Measurements from ENCODE around the gene LRMDA. TPM values are rescaled to one million over a fixed set of nuclear protein-coding genes. Genes with fewer than 3 reads are reported as not detected.

The LRMDA gene
- total and polyA plus RNA-seq, 2 of the 13 experiments (the other 11 are each of a cell fraction or from before 2014, with no cell fraction given), result 13.4 to 22.0 TPM

DNA sequence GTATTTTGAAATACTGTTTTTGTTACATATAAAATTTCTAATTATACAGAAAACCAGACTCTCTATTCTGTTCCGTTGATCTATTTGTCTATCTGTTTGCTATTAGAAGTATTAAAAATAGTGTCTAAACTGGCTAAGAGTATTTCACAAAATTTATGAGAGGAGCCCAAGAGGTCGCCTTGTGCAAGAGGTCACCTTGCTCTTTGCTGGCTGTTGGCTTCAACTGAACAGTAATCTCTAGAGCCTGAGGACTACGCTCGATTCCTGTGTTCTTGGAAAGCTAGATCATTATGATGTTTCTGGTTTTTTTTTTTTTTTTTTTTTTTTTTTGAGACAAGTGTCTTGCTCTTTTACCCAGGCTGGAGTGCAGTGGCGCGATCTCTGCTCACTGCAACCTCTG, 428.6 kb downstream of the LRMDA start:
- FAIRE-seq (no peak), DNase-seq (ENCODE audit: low spot score) (no peak), ATAC-seq (no peak)
- POLR2A ChIA-PET, result no interaction called here
- Histone ChIP-seq H4K20me1 (ENCODE audit: insufficient read depth, low read length) (no peaks in the 10 kb centered on the region), H3K9me3 (ENCODE audit: low read length) (no peaks in the 10 kb centered on the region), H3K9ac (ENCODE audit: insufficient read depth, low read depth, low read length) (no peak overlapping the region), H3K27me3 (ENCODE audit: control insufficient read depth in 1 of 2, insufficient read depth in 2 of 2, low read length in 2 of 2) (no peaks in the 10 kb centered on the region), H2AFZ (ENCODE audit: low read length) (no peak overlapping the region), H3K27ac (ENCODE audit: extremely low read length, insufficient read depth, low read length) (no peak overlapping the region), H3K4me3 (replicated peaks in 1 of 3; ENCODE audit: insufficient read depth in 1 of 3, low read depth in 2 of 3, low read length in 3 of 3) (no peak overlapping the region), H3K4me1 (ENCODE audit: insufficient read depth, low read length) (no peaks in the 10 kb centered on the region), H3K4me2 (ENCODE audit: low read depth, low read length) (no peak overlapping the region), H3K36me3 (replicated peaks in 1 of 2; ENCODE audit: control insufficient read depth in 1 of 2, insufficient read depth in 2 of 2, low read length in 2 of 2) (no peaks in the 10 kb centered on the region), H3K79me2 (ENCODE audit: insufficient read depth, low read length) (no peaks in the 10 kb centered on the region)
- CTCF ChIA-PET (ENCODE audit: low intra/inter-chr PET ratio, low total read pairs), result no interaction called here
- WGBS (ENCODE audit: low lambda C conversion rate), result 84% methylated on average over 6 of the region's 6 CpGs
- in situ Hi-C loops (cut with HindIII; ENCODE audit: extremely low pct_ligation_motif_present, low pct_unique_long_range_greater_than_20kb), result no loop called here
- TF ChIP-seq ZNF878 (CRISPR knock-in tag; IDR thresholded peaks at IDR 0.05), result no peak
- TF ChIP-seq ZBTB20 (CRISPR knock-in tag; IDR thresholded peaks at IDR 0.05; ENCODE audit: borderline replicate concordance, low read depth), result no peak
- no peak for TF ChIP-seq POLR2AphosphoS2 (IDR thresholded peaks at IDR 0.05; ENCODE audit: low read depth, low read length)
- no peak for TF ChIP-seq PHF5A (CRISPR knock-in tag; IDR thresholded peaks at IDR 0.05; ENCODE audit: low read depth, unreplicated experiment)
- no peak for TF ChIP-seq NKX3-1 (CRISPR knock-in tag; IDR thresholded peaks at IDR 0.05)
- no TSS peak for BruUV-seq (replicated peaks)
- intact Hi-C loops (cut with micrococcal nuclease; ENCODE audit: unreplicated experiment), result no loop called here

DNA sequence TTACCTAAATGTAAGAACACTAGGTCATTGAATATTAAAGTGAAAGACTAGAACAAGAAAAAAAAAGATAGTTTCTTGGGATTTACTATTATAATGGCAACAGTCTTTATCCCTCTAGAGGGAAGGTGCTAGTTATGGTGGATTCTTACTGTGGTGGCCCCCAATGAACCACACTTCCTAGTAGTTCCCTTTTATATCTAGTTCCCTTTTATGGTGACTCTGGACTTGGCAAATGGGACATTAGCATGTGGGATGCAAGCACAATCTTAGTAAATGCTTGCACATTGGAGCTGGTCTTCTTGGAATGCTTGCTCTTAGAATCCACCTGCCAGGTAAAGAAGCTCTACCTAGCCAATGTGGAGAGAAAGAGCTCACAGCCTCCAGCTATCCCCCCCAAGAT, 430.2 kb downstream of the LRMDA start:
- intact Hi-C loops (cut with micrococcal nuclease; ENCODE audit: unreplicated experiment) (no loop called here), in situ Hi-C loops (cut with HindIII; ENCODE audit: extremely low pct_ligation_motif_present, low pct_unique_long_range_greater_than_20kb) (no loop called here)
- H3K9me3 ChIP-seq (ENCODE audit: low read length), result no peaks in the 10 kb centered on the region
- no peak overlapping the region for H3K27ac ChIP-seq (ENCODE audit: extremely low read length, insufficient read depth, low read length)
- no peak overlapping the region for H3K9ac ChIP-seq (ENCODE audit: insufficient read depth, low read depth, low read length)
- FAIRE-seq (no peak), ATAC-seq (no peak), DNase-seq (ENCODE audit: low spot score) (no peak)
- no TSS peak for BruUV-seq (replicated peaks)
- ChIA-PET POLR2A (no interaction called here), CTCF (ENCODE audit: low intra/inter-chr PET ratio, low total read pairs) (no interaction called here)
- TF ChIP-seq RAD51 (IDR thresholded peaks at IDR 0.05; ENCODE audit: borderline replicate concordance) (no peak), GATA4 (IDR thresholded peaks at IDR 0.05; ENCODE audit: borderline replicate concordance, low read depth) (no peak), NRL (CRISPR knock-in tag; IDR thresholded peaks at IDR 0.05; ENCODE audit: borderline replicate concordance) (no peak), SMC3 (IDR thresholded peaks at IDR 0.05; ENCODE audit: low read length) (no peak), GZF1 (CRISPR knock-in tag; IDR thresholded peaks at IDR 0.05) (no peak), ZNF550 (CRISPR knock-in tag; IDR thresholded peaks at IDR 0.05; ENCODE audit: borderline replicate concordance) (no peak)
- TF ChIP-seq, protein P1, sequence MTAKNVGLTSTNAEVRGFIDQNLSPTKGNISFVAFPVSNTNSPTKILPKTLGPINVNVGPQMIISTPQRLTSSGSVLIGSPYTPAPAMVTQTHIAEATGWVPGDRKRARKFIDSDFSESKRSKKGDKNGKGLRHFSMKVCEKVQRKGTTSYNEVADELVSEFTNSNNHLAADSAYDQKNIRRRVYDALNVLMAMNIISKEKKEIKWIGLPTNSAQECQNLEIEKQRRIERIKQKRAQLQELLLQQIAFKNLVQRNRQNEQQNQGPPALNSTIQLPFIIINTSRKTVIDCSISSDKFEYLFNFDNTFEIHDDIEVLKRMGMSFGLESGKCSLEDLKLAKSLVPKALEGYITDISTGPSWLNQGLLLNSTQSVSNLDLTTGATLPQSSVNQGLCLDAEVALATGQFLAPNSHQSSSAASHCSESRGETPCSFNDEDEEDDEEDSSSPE (CRISPR knock-in tag; IDR thresholded peaks at IDR 0.05), result no peak
- TF ChIP-seq, protein P2, sequence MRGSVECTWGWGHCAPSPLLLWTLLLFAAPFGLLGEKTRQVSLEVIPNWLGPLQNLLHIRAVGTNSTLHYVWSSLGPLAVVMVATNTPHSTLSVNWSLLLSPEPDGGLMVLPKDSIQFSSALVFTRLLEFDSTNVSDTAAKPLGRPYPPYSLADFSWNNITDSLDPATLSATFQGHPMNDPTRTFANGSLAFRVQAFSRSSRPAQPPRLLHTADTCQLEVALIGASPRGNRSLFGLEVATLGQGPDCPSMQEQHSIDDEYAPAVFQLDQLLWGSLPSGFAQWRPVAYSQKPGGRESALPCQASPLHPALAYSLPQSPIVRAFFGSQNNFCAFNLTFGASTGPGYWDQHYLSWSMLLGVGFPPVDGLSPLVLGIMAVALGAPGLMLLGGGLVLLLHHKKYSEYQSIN (CRISPR knock-in tag; IDR thresholded peaks at IDR 0.05; ENCODE audit: borderline replicate concordance), result no peak
- TF ChIP-seq, protein P3, sequence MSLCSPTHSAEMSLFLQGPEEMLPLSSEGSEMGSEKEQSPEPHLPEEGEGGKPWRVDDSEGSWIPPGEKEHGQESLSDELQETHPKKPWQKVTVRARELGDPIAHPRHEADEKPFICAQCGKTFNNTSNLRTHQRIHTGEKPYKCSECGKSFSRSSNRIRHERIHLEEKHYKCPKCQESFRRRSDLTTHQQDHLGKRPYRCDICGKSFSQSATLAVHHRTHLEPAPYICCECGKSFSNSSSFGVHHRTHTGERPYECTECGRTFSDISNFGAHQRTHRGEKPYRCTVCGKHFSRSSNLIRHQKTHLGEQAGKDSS (CRISPR knock-in tag; IDR thresholded peaks at IDR 0.05; ENCODE audit: borderline replicate concordance, low read depth), result no peak
- no peaks in the 10 kb centered on the region for H3K4me1 ChIP-seq (ENCODE audit: insufficient read depth, low read length)
- H3K4me2 ChIP-seq (ENCODE audit: low read depth, low read length), result no peak overlapping the region
- no peak overlapping the region for H3K4me3 ChIP-seq (replicated peaks in 1 of 3; ENCODE audit: insufficient read depth in 1 of 3, low read depth in 2 of 3, low read length in 3 of 3)
- no peak overlapping the region for H2AFZ ChIP-seq (ENCODE audit: low read length)
- no peaks in the 10 kb centered on the region for H3K27me3 ChIP-seq (ENCODE audit: control insufficient read depth in 1 of 2, insufficient read depth in 2 of 2, low read length in 2 of 2)
- no peaks in the 10 kb centered on the region for H4K20me1 ChIP-seq (ENCODE audit: insufficient read depth, low read length)
- no peaks in the 10 kb centered on the region for H3K36me3 ChIP-seq (replicated peaks in 1 of 2; ENCODE audit: control insufficient read depth in 1 of 2, insufficient read depth in 2 of 2, low read length in 2 of 2)
- H3K79me2 ChIP-seq (ENCODE audit: insufficient read depth, low read length), result no peaks in the 10 kb centered on the region

All from HepG2 (cell line).